Endometrium (tissue), 2 donors: Measurements from ENCODE around the gene MAPKAP1.
"Not testable (repeated sequence)": the region's sequence is repeated elsewhere in the genome, so short reads cannot be mapped to it uniquely, and the experiment has no call there.

ENCODE experiments used
- FAIRE-seq: peaks from 2 replicates; lab custom pipeline; 2012; peaks lifted over from hg19 to GRCh38; lab: Jason Lieb, UNC
- donor health status: control.
- donor health status: control.

MAPKAP1 gene

GRCh38 chr9:125730168-125730567 lies 23.2 kb upstream of the MAPKAP1 start:
- no peak for FAIRE-seq

- no peak for FAIRE-seq
Observed at GRCh38 chr9:125726456-125727132, 19.6 kb upstream of the MAPKAP1 start.

- FAIRE-seq = no peak
Observed at GRCh38 chr9:125707472-125707804, 430 bp upstream of the MAPKAP1 start.

DNA sequence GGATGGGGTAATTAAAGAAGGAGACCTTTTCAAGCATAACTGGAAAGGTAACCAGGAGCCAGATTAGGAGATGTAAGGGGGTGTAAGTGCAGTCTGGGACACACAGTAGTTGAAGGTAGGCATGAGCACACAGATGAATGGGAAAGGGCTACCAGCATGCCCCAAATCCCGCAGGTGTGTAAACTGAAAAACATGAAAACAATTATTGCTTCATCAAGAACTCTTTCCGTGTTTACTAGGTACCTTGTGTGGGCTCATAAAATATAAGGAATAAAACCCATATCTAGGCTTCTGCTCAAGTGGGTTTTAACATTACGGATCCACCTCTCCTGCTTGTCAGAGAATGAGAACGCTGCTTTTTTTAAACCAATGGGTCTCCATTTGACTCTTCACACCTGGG lies 1.1 kb downstream of the MAPKAP1 start:
- no peak for FAIRE-seq

DNA sequence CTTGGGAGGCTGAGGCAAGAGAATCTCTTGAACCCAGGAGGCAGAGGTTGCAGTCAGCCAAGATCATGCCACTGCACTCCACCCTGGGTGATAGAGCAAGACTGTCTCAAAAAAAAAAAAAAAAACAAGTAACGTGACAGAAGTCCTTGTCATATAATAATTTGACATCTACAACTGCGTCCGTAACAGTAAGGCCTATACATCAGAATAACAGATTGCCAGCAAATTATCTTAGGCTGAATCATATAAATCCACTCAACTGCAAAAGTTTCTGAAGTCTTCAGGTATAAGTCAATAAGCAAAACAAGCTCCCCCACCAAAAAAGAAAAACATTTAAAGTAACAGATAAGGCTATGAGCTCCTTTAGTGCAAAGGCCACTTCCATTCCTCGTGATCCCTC lies 3.3 kb downstream of the MAPKAP1 start:
- no peak for FAIRE-seq

GRCh38 chr9:125701351-125701750 lies 5.7 kb downstream of the MAPKAP1 start:
- FAIRE-seq = no peak

DNA sequence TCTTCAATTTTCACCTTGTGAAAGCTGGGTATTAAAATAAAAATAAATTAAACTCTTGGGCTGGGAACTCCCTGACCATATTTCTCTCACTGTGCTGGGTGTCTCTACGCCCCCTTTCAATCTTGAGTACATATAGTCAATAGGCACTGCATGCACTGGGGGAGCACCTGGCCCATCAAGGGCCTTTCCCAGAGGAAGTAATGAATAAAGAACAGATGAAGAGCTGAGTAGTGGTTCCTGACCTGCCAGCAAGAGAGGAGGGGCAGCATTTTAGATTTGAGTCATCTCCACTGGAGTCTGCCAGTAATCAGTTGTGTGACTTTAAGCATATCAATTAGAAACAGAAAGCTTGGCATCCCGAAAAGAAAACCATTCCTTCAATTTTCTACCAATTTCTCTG lies 6.2 kb downstream of the MAPKAP1 start:
- FAIRE-seq = no peak

DNA sequence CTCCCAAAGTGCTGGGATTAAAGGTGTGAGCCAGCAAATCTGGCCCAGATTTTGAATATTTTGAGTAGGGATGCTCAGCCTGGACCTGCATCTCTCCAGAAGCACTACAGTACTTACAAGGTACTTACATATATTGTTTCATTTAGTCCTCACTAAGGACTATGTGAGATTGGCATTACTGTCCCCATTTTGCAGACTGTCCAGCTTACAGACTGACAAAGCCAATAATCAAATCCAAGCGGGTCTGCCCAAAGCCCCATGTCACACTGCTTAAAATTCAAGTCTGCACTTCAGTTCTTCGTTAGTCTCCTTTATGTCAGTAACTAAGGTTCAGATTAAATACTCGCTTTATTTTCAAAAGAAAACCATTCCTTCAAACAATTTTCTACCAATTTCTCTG lies 7.1 kb downstream of the MAPKAP1 start:
- no peak for FAIRE-seq

GRCh38 chr9:125696106-125696647 lies 10.8 kb downstream of the MAPKAP1 start:
- FAIRE-seq = no peak

DNA sequence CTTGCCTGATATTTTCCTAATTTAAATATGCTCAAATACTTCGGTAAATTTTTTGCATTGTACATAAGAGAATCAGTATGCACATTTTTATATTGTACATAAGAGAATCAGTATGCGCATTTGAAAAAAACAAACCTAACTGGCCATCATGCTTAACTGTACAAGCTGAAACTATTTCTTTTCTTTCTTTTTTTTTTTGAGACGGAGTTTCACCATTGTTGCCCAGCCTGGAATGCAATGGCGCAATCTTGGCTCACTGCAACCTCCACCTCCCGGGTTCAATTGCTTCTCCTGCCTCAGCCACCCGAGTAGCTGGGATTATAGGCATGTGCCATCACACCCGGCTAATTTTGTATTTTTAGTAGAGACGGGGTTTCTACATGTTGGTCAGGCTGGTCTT lies 11.5 kb downstream of the MAPKAP1 start:
- FAIRE-seq = not testable (repeated sequence)

DNA sequence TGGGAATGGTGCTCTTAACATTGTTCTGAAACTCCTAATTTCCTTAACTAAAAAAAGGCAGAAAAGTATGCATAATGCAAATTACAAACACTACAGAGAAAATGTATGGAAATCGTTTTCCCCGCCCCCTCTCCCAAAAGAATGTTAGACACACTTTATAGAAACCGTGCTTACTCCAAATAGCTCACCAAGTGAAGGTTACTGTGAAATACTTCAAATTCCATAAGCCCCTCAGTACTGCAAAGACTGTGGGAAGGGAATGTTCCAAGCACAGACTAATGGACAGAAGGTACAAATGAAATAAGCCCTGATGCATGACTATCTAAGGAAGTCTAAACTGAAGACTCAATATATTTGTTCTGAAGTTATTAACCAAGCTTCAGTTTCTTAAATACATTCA lies 12.5 kb downstream of the MAPKAP1 start:
- no peak for FAIRE-seq

DNA sequence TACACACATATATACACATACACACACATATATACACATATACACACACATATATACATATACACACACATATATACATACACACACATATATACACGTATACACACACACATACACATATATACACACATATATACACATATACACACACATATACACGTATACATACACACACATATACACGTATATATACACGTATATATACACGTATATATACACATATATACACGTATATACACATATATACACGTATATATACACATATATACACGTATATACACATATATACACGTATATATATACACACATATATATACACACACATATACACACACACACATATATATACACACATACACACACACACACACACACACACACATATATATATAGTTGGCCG lies 13.5 kb downstream of the MAPKAP1 start:
- not testable (repeated sequence) for FAIRE-seq

- no peak for FAIRE-seq
Observed at GRCh38 chr9:125691869-125692268, 15.1 kb downstream of the MAPKAP1 start.

DNA sequence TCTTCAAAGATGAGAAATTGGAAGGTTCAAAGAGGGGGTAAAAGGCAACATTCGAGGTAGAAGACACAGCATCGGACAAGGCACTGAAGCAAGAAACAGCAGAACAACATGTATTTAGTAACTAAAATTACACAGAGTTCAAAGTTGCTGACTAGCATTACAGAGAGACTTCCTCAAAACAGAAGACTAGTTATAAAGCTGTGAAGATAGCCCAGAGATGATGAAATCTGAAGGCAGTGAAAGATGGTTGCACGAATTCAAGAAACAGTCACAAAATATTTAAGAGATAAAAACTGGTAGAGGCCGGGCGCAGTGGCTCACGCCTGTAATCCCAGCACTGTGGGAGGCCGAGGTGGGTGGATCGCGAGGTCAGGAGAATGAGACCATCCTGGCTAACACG lies 16.3 kb downstream of the MAPKAP1 start:
- no peak for FAIRE-seq

- no peak for FAIRE-seq
Observed at GRCh38 chr9:125687163-125687863, 19.7 kb downstream of the MAPKAP1 start.

DNA sequence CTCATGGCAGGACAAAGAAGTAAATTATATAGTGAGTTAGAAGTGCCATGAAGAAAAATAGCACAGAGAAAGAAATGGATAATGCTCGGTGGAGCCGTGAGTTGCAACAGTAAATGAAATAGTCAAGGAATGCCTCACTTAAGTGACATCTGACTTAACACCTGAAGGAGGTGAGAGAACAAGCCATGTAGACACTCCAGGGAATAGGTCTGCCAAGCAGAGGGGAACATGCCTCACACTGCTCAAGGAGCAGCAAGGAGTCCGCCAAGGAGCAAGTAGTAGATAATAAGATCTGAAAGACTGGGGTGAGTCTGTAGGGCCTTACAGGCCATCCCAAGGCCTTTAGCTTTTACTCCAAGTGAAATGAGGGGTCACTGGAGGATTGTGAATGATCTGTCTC lies 21.8 kb downstream of the MAPKAP1 start:
- no peak for FAIRE-seq

- no peak for FAIRE-seq
Observed at GRCh38 chr9:125683486-125683885, 23.5 kb downstream of the MAPKAP1 start.

DNA sequence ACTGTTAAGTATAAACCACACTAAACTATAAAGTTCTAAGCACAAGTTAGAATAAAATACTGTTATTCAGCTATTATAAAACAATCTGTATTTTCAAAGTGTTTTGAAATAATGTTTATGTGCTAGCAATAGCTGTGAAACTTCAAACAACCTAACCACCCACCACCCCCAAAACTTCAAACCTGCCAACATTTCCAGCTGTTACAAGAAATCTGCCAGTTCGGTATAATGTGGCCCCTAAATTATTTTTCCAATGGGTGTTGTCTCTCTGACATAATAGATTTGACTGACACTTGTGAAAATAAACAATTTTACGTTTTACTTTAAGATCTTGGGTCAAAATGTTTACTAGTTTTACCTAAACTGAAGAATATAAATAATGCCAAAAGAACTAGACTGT lies 24.7 kb downstream of the MAPKAP1 start:
- no peak for FAIRE-seq

GRCh38 chr9:125681657-125682056 lies 25.4 kb downstream of the MAPKAP1 start:
- no peak for FAIRE-seq

DNA sequence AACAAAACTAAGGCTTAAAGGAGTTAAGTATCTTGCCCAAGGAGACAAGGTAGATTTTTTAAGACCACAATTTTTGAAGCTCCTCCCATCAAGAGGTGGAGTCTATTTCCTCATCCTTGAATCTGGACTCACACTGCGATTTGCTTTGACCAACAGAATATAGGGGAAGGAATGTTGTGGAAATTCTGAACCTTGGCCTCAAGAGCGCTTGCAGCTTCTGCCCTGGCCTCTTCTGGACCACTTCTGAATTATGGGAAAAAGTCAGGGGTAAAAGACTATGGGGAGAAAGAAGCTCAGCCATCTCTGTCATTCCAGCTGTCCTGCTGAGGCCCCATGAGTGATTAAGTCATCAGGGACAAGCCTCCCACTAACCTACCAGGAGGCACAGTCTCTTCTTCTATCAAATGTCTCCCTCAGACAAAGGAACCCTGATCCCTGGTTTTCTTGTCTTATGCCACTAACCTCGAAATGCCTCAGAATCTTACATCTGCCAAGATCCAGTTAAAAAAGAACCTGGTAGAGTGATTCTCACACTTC lies 25.9 kb downstream of the MAPKAP1 start:
- FAIRE-seq = no peak

DNA sequence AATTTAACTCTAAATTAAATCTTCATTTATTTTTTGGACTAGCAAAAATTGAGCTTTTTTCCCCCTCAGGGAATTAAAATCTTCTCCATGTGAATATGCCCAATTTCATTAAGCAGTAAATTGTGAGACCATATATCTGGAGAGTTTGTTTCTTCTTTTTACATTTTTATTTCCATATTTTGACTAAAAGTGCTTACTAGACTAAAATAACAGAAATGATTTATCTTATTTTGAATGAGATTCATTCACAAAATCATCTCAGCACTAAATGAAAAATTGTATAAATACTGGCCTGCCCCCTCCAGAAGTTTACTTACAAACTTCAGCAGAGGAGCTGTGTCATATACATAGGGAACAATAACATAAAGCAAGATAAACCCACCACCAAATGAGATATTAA lies 26.6 kb downstream of the MAPKAP1 start:
- FAIRE-seq = no peak

- FAIRE-seq = no peak
Observed at GRCh38 chr9:125679597-125680189, 27.3 kb downstream of the MAPKAP1 start.
